Hypothalamus (tissue), 51 donors: ENCODE results near the gene ZNF324B.
"Not testable (repeated sequence)": the region's sequence is repeated elsewhere in the genome, so short reads cannot be mapped to it uniquely, and the experiment has no call there.

Experiments used
- DNase-seq, 51 donors: peaks; one replicate each; lab custom pipeline; 2025; lab: John Stamatoyannopoulos, UW

ZNF324B gene

GRCh38 chr19:58477871-58478270 is 26.4 kb downstream of the ZNF324B start:
- DNase-seq: no peak

GRCh38 chr19:58479303-58479702 is 27.9 kb downstream of the ZNF324B start:
- DNase-seq: no peak

GRCh38 chr19:58479736-58480480 is 28.5 kb downstream of the ZNF324B start:
- DNase-seq: no peak

- DNase-seq: no peak
Observed at GRCh38 chr19:58480481-58480830, 29.0 kb downstream of the ZNF324B start.

GRCh38 chr19:58480831-58481230 is 29.4 kb downstream of the ZNF324B start:
- DNase-seq: no peak

DNA sequence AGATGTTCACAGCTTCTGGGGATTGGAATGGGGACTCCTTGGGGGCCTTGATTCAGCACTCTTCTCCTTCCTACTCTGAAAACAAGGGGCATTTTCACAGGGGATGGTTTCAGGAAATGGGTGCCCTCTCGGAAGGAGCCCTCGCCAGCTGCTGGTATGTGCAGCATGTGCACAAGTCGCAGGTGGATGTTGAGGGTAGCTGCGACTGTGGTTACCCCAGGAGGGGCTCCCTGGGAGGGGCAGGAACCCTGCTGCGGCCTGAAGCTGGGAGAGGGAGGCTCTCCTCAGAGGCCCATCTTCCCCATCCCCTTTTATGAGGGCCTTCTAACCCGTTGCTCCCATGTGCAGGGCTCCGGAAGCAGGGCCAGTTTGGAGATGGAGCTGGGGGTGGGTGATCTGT is 30.9 kb downstream of the ZNF324B start:
- no peak for DNase-seq

GRCh38 chr19:58483776-58484175 is 32.4 kb downstream of the ZNF324B start:
- no peak for DNase-seq

DNA sequence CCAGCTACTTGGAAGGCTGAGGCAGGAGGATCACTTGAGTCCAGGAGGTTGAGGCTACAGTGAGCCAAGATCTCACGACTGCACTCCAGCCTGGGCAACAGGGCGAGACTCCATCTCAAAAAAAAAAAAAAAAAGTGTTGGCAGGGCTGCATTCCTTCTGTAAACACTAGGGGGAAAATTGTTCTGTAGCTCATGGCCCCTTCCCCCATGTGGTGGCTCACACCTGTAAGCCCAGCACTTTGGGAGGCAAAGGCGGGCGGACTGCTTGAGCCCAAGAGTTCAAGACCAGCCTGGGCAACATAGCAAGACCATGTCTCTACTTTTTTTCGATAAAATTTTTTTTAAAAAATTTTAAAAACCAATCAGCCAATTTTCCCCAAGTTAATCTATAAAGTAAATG is 32.9 kb downstream of the ZNF324B start:
- not testable (repeated sequence) for DNase-seq

DNA sequence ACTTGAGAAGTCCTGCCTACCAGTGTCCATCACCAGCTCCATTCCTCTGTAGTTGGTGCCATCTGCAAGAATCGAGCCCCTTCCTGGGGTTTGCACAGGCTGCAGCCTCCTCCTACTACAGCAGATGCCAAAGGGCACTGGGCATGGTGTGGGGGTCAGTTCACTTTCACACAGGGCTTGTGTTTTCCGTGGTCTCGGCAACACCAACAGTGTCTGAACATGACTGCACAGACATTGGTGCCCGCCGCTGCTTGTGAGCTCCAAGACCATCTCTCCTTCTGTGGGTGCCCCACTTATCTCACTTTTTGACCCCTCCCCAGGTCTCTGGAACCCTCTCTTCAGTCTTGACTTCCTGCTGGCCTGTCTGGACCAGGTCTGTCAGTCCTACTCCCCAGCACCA is 40.0 kb downstream of the ZNF324B start:
- peak in 1 of 51 donors; percentile 37 for DNase-seq

DNA sequence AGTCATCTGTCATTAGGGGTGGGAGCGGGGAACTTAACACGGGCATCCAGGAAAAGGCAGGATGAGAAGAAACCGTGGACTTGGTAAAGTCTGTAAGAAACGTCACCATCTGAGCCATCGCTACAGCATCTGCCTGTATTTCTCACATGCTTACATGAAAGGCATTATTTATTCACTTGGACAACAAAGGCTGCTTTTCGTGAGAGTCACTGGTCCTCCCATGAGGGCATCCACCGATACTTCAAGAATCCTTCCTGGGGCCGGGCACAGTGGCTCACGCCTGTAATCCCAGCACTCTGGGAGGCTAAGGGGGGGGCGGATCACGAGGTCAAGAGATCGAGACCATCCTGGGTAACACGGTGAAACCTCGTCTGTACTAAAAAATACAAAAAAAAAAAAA is 40.8 kb downstream of the ZNF324B start:
- DNase-seq: peak in 10 of 51 donors; percentile 5 to 50 (median 20)

DNA sequence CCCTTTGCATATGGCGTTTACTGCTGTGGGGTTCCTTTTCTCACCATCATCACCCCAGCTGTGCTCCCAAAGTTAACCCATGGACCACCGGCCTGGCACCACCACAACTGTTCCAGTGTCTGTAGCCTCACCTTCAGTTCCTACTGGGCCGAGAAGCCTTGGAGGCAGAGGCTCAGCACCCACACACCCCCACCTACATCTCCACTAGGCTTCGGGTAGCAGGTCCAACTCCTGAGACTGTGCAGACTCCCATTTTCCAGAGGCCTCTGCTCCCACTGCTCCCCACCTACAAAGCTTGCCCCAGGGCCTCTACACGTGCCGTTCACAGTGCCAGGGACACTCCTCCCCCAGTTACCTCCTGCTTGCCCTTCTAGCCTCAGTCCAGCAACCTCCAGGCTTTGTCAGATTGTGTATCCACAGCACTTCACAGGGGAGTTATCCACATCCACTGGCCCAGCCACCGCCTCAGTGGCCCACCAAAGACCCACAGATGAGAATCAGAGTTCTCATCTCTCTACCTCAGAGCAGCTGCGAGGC is 46.3 kb downstream of the ZNF324B start:
- no peak for DNase-seq

DNA sequence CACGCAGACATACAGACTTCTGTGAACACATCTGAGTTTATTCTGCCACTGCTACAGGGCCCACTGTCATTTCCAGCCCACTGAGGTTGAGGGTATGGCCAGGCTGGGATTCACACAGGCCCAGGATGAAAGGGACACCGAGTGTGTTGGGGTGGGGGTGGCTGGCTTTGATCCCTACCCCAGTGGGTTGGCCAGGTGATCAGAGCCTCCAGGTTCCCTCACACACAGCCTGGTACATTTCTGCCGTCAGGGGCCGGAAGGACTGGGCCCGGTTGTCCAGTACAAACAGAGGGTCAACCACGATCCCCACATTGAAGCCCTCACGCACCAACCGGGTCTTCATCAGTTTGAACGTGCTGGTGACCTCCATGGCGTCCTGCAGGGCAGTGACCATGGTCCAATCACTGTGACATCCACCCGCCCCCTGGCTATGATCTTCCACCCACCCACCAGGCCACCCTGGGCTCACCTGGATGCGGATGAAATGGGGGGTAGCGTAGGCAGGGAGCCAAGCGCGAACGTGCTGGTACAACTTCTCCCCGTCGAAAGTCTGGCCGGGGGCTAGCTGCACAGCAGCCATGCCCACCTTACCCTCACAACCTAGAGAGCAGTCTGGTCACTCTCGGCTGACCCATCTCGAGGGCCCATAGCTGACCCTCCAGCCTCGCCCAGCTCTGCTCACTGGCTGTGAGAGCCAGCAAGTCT is 47.0 kb downstream of the ZNF324B start:
- DNase-seq: peak in 4 of 51 donors; percentile 33 to 59 (median 39)

- DNase-seq: peak; percentile 65 to 100 (median 98)
Observed at GRCh38 chr19:58499021-58499927, 47.9 kb downstream of the ZNF324B start.

- no peak for DNase-seq
Observed at GRCh38 chr19:58500242-58500641, 48.8 kb downstream of the ZNF324B start.
